ENCODE results near the gene ATG2B.
"Not testable (repeated sequence)": the region's sequence is repeated elsewhere in the genome, so short reads cannot be mapped to it uniquely, and the experiment has no call there.

ATG2B gene

DNA sequence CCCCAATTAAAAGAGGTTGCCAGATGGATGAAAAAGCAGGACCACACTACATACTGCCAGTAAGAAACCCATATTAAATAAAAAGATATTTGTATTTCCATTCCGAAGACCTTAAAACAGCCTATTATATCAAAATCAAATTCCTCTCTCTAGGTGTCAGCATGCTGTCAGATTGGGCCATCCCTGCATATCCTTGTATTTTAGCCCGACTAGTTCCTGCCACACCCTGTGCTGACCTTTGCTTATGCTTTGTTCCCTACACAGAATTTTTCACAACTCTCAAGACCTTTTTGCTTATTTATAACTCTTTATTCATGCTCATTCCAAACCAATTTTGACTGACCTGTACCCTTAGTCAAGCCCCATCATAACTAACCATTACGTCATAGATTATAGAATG lies 13.0 kb upstream of the ATG2B start:
- DNase-seq = no peak

DNA sequence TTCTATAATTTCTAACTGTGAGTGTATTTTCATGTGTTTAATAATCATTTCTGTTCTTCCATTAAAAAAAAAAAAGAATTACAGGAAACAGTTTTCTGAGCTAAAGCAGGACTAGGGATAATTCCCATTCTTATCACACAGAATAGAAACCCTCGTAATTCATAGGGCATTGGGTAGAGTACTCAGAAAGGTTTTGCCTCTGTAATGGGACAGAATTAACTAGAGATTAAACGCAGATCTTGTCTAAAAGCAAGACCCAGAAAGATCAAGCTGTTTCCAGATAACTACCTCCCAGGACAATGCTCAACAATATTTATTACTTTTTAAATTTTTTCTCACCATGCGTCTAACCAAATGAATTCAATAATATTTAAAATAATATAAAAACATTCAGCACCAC lies 10.4 kb upstream of the ATG2B start:
- no peak for DNase-seq

DNA sequence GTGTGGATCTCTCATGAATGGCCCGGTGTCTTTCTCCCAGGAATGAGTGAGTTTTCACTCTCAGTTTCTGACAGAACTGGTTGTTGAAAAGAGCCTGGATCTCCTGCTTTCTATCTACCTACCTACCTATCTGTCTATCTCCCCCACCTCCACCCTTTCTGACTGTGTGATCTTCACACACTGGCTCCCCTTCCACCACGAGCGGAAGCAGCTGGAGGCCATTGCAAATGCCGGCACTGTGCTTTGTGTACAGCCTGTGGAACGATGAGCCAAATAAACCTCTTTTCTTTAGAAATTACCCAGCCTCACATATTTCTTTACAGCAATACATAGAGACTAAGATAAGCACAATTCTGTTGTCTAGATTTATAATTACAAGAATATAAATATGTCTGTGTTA lies 7.4 kb upstream of the ATG2B start:
- no peak for DNase-seq

GRCh38 chr14:96368534-96368933 lies 5.4 kb upstream of the ATG2B start:
- no peak for DNase-seq

DNA sequence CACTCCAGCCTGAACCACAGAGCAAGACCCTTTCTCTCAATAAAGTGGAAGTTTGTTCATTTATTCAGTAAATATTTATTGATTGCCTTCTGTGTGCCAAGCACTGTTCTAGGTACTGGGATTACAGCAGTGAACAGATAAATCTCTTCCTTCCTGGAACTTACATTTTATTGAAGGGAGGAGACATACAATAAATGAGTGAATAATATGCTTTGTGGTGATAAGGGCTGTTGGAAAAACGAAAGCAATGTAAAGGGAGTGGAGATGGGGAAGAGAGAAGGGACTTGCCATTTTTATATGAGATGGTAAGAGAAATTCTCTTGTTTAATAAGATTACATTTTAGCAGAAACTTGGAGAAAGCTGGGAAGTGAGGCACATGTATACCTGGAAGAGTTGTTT lies 1.8 kb upstream of the ATG2B start:
- DNase-seq = no peak

DNA sequence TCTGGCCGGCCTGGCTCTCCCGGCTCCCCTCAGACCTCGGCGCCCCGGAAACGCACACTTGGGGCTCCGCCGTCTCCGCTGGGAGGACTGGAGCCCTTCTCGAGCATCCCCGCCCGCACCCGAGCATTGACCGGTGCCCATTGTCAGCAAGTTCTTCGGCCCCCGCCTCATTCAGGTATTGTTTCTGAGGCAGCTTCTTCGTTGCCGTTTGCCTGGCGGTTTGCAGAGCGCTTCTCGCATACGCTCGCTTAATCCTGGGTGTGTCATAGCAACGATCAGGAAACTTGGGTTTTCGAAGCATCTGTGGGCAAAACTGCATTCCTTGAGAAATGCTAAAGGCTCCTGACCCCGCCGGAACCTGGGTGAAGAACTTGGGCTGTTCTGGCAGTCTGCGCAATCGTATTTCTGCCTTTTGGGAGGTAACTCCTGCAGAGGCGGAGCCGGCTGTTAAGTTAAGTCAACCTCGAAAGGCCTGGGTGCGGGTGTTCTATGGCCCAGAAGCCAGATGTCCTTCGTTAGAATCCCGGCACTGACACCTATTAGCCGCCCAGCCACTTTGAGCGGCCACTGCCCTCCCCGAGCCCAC lies 703 bp upstream of the ATG2B start:
- no peak for DNase-seq

GRCh38 chr14:96362071-96362964 lies 823 bp downstream of the ATG2B start:
- DNase-seq = peak; percentile 40

GRCh38 chr14:96359959-96360358 lies 3.2 kb downstream of the ATG2B start:
- no peak for DNase-seq

DNA sequence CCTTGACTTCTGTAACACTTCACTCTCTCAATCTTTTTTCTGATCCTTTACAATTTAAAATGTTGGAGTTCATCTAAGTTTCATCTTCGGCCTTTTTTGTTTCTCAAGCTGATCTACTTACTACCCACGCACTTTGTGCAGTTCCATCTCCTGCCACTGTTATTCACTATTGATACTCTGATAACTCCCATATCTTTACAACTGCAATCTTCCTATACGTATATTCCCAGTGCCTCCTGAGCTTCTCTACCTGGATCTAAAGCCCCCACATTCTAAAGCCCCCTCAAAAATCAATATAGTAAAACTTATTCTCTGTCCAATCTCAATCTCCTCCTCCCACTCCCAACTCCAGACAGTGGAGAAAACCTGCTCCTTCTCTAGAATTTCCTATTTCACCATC lies 5.9 kb downstream of the ATG2B start:
- no peak for DNase-seq

GRCh38 chr14:96354246-96354645 lies 8.9 kb downstream of the ATG2B start:
- DNase-seq = no peak

DNA sequence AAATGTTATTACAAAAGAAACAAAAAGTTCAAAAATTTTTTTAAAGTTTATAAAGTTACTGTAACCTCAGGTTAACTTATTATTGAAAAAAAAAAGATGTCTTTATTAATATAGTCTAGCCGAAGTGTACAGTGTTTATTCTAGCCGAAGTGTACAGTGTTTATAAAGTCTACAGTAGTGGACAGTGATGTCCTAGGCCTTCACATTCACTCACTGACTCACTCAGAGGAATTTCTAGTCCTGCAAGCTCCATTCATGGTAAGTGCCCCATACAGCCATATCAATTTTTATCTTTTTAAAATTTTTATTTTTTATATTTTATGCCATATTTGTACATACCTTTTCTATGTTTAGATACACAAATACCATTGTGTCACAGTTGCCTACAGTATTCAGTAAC lies 10.4 kb downstream of the ATG2B start:
- DNase-seq = no peak

DNA sequence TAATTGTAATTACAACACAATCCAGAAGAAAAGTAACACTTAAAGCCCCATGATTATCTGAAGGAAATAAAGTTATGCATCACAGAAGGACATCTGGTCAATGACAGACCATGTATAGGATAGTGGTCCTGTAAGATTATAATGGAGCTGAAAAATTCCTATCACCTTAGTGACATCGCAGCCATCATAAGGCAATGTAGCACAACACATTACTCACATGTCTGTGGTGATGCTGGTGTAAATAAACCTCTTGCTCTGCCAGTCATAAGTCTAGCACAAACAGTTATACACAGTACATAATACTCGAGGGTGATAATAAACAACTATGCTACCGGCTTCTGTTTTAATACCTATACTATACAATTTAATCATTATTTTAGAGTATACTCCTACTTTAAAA lies 11.2 kb downstream of the ATG2B start:
- DNase-seq = no peak

- no peak for DNase-seq
These were observed 13.7 kb downstream of the ATG2B start for GRCh38 chr14:96349286-96350075.

DNA sequence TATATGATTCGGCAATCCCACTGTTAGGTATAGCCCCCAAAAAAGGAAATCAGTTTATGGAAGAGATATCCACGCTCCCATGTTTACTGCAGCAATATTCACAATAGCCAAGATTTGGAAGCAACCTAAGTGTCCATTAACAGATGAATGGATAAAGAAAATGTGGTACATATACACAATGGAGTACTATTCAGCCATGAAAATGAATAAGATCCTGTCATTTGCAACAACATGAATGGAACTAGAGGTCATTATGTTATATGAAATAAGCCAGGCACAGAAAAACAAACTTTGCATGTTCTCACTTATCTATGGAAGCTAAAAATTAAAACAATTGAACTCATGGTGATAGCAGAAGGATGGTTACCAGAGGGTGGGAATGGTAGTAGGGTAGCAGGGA lies 15.2 kb downstream of the ATG2B start:
- DNase-seq = not testable (repeated sequence)

DNA sequence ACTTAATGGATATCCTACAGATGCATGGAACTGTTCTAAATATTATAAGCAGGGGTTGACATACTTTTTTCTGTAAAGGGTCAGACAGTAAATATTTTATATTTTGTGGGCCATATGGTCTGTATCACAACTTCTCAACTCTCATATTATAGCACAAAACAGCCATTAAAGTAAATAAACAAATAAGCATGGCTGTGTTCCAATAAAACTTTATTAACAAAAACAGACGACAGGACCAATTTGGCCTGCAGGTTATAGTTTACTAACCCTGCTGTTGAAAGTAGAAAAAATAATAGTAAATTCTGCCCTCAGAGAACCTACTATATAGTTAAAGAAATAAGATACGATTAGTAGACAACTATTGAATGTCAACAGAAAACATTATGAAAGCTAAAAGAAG lies 17.5 kb downstream of the ATG2B start:
- no peak for DNase-seq

DNA sequence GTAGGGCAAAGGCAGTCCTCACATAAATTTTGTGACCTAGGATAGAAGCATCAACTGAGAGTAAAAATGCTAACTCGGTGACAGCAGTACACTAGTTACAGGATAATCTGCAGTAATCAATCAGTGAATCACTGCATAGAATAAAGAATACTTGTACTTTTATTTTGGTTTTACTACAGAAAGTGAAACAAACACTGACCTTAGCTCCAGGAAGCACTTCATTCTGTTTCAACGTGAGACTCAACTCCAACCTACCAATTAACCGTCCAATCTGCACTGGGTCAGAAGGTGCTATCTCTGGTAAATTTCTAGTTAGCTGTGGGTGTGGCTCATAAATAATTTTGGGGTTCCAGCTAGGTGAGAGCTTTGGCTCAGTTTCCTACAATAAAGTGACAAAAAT lies 21.8 kb downstream of the ATG2B start:
- DNase-seq = no peak

GRCh38 chr14:96338551-96338950 lies 24.6 kb downstream of the ATG2B start:
- no peak for DNase-seq

- DNase-seq = no peak
These were observed 38.9 kb downstream of the ATG2B start for GRCh38 chr14:96324219-96324618.

DNA sequence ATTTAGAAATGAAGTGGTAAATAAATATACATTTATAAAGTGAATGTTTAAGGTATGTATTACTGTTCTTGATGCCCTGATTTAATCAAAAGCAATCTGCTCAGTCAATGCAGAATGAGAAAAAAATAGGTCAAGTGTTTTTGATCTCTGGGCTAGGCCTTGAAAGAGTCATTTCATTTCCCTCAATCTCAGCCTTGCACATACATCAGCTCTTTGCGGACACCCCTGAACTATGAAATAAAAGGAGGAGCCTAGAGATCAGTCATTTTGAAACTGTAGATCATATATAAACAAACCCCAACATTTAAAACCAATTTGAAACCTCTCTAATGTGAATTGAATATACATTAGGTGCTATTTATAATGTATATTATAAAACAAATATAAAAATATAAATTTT lies 42.5 kb downstream of the ATG2B start:
- DNase-seq = no peak

GRCh38 chr14:96318836-96319235 lies 44.3 kb downstream of the ATG2B start:
- DNase-seq = no peak

GRCh38 chr14:96316087-96316486 lies 47.1 kb downstream of the ATG2B start:
- DNase-seq = no peak

- no peak for DNase-seq
These were observed 52.2 kb downstream of the ATG2B start for GRCh38 chr14:96310906-96311305.

DNA sequence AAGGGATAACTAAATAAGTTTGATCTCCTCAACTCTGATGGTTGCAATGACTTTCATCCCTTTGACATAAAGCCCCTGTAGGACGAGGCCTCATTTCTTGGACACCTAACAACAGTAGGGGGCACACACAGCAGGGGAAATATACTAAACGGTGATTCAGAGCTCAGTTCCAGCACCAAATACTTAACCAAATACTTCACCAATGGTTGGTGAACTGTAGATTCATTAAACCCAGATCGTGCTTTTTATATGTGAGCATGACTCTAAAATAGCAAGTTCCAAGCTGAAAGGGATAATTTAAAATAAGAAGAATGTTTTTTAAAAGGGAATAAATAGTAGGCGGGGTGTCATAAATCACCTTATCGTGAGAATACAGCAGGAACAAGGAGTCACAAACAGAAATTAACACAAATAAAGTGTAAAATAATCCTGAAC lies 53.2 kb downstream of the ATG2B start:
- DNase-seq = no peak

Measured in NCI-H187 treated with DMSO at 0.1 percent for 48 hours (cell line).